ENCODE measurements around the gene CEP57L1.
"Not testable (repeated sequence)": the region's sequence is repeated elsewhere in the genome, so short reads cannot be mapped to it uniquely, and the experiment has no call there.

The CEP57L1 gene

GRCh38 chr6:109104512-109104911 lies 9.2 kb downstream of the CEP57L1 start:
- DNase-seq (ENCODE audit: extremely low read depth in 1 of 2, low read depth in 1 of 2): no peak

DNA sequence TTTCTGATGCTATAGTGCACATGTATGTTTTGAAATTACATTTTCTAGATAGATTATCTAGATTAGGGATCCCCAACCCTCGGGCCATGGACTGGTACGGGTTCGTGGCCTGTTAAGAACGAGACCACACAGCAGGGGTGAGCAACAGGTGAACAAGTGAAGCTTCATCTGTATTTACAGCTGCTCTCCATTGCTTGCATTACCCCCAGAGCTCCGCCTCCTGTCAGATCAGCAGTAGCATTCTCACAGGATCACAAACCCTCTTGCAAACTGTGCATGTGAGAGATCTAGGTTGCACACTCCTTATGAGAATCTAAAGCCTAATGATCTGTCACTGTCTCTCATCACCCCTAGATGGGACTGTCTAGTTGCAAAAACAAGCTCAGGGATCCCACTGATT lies 10.4 kb downstream of the CEP57L1 start:
- DNase-seq (ENCODE audit: extremely low read depth in 1 of 2, low read depth in 1 of 2): no peak

GRCh38 chr6:109109663-109110062 lies 14.4 kb downstream of the CEP57L1 start:
- DNase-seq (ENCODE audit: extremely low read depth in 1 of 2, low read depth in 1 of 2): not testable (repeated sequence)

GRCh38 chr6:109112663-109113062 lies 17.4 kb downstream of the CEP57L1 start:
- DNase-seq (ENCODE audit: extremely low read depth in 1 of 2, low read depth in 1 of 2): not testable (repeated sequence)

GRCh38 chr6:109117346-109118035 lies 22.2 kb downstream of the CEP57L1 start:
- no peak for DNase-seq (ENCODE audit: extremely low read depth in 1 of 2, low read depth in 1 of 2)

DNA sequence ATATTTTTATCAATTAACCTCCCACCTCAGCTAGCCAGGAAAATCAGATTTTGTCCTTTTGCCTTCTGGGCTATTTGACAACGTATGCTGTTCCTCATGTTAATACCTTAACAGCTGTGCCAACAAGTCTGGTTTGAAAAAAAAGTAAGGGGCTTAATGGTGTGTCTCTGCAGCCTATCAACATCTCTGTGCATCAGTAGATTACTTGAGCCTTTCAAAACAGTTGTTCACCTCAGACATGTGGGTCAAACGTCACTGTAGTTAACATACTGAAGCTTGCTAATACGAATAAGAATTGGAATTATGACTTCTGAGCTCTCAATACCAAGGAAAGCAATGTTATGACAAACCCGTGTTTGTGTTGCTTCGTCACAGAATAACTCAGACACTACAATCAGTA lies 23.0 kb downstream of the CEP57L1 start:
- no peak for DNase-seq (ENCODE audit: extremely low read depth in 1 of 2, low read depth in 1 of 2)

DNA sequence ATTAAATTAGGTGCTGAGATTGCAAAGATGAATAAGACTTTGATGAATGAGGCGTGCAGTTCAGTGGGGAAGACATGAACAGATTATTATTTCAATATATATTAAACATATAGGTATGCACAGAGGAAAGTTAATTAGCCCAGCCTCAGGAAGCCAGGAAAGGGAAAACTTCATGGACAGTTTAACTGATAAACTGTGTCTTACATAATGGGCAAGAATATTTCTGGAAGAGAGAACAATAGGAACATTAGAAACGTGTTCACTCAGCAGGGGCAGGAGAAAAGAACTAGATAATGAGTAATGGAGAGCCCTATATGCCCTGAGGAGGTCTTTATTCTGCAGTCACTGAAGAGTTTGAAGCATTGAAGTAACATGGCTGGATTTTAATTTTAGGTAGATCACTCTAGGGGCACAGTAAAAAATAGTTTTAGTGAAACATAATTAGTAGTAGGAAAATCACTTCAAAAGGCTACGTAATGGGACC lies 23.6 kb downstream of the CEP57L1 start:
- DNase-seq (ENCODE audit: extremely low read depth in 1 of 2, low read depth in 1 of 2): no peak

- DNase-seq (ENCODE audit: extremely low read depth in 1 of 2, low read depth in 1 of 2): no peak
Observed at GRCh38 chr6:109121411-109121810, 26.1 kb downstream of the CEP57L1 start.

DNA sequence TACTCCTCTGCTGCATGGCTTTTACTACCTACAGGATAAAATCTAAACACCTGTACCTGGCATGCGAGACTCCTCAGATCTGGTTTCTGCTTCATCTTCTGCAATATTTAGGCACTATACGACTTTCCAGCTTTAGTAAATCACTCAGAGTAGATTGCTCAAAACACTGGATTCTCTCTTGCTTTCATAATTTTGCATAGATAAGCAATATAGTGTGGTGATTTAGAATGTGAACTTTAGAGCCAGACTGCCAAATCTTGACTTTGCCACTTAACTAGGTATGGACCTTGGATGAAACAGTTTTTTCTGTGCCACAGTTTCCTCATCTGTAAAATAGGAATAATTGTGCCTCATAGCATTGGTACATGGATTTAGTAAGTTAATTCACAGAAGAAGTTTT lies 28.9 kb downstream of the CEP57L1 start:
- no peak for DNase-seq (ENCODE audit: extremely low read depth in 1 of 2, low read depth in 1 of 2)

DNA sequence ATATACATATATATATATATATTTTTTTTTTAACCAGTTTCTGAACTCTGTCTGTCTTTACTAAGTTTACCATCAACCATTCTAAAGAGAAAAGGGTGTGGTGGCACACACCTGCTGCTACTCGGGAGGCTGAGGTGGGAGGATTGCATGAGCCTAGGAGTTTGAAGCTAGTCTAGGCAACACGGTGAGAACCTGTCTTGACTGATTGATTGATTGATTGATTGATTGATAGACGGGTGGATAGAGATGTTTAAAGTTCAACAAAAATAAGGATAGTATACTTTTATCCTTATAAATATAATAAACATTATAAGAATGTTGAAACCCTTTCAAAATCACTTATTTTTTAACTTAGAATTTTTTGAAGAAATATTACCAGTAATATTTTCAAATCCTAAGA lies 30.2 kb downstream of the CEP57L1 start:
- DNase-seq (ENCODE audit: extremely low read depth in 1 of 2, low read depth in 1 of 2): no peak

GRCh38 chr6:109130065-109130464 lies 34.8 kb downstream of the CEP57L1 start:
- no peak for DNase-seq (ENCODE audit: extremely low read depth in 1 of 2, low read depth in 1 of 2)

DNA sequence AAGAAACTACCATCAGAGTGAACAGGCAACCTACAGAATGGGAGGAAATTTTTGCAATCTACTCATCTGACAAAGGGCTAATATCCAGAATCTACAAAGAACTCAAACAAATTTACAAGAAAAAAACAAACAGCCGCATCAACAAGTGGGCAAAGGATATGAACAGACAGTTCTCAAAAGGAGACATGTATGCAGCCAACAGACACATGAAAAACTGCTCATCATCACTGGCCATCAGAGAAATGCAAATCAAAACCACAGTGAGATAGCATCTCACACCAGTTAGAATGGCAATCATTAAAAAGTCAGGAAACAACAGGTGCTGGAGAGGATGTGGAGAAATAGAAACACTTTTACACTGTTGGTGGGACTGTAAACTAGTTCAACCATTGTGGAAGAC lies 40.3 kb downstream of the CEP57L1 start:
- DNase-seq (ENCODE audit: extremely low read depth in 1 of 2, low read depth in 1 of 2): not testable (repeated sequence)

- not testable (repeated sequence) for DNase-seq (ENCODE audit: extremely low read depth in 1 of 2, low read depth in 1 of 2)
Observed at GRCh38 chr6:109136039-109136438, 40.7 kb downstream of the CEP57L1 start.

DNA sequence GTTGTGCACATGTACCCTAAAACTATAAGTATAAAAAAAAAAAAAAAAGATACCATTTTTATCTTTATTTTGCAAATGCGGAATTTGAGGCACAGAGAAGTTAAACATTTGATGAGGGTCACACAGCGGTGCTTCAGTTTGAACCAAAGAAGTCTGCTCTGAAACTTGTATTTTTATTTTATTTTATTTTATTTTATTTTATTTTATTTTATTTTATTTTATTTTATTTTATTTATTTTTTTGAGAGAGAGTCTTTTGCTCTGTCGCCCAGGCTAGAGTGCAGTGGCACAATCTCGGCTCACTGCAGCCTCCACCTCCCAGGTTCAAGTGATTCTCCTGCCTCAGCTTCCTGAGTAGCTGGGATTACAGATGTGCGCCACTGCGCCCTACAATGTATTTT lies 41.2 kb downstream of the CEP57L1 start:
- DNase-seq (ENCODE audit: extremely low read depth in 1 of 2, low read depth in 1 of 2): not testable (repeated sequence)

DNA sequence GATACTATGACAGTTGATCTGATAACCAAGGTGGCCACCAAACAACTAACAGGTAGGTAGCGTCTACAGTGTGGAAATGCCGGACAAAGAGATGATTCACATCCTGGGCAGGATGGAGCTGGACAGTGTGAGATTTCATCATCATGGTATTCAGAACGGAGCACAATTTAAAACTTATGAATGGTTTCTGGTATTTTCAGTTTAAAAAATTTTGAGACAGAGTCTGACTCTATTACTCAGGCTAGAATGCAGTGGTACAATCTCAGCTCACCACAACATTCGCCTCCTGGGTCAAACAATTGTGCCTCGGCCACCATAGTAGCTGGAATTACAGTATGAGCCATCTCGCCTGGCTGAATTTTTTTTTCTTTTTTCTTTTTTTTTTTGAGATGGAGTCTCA lies 43.8 kb downstream of the CEP57L1 start:
- no peak for DNase-seq (ENCODE audit: extremely low read depth in 1 of 2, low read depth in 1 of 2)

GRCh38 chr6:109142067-109142466 lies 46.8 kb downstream of the CEP57L1 start:
- not testable (repeated sequence) for DNase-seq (ENCODE audit: extremely low read depth in 1 of 2, low read depth in 1 of 2)

GRCh38 chr6:109143191-109143590 lies 47.9 kb downstream of the CEP57L1 start:
- no peak for DNase-seq (ENCODE audit: extremely low read depth in 1 of 2, low read depth in 1 of 2)

GRCh38 chr6:109148251-109148650 lies 52.9 kb downstream of the CEP57L1 start:
- DNase-seq (ENCODE audit: extremely low read depth in 1 of 2, low read depth in 1 of 2): not testable (repeated sequence)

DNA sequence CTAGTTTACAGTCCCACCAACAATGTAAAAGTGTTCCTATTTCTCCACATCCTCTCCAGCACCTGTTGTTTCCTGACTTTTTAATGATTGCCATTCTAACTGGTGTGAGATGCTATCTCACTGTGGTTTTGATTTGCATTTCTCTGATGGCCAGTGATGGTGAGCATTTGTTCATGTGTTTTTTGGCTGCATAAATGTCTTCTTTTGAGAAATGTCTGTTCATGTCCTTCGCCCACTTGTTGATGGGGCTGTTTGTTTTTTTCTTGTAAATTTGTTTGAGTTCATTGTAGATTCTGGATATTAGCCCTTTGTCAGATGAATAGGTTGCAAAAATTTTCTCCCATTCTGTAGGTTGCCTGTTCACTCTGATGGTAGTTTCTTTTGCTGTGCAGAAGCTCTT lies 53.4 kb downstream of the CEP57L1 start:
- DNase-seq (ENCODE audit: extremely low read depth in 1 of 2, low read depth in 1 of 2): not testable (repeated sequence)

- no peak for DNase-seq (ENCODE audit: extremely low read depth in 1 of 2, low read depth in 1 of 2)
Observed at GRCh38 chr6:109153752-109154151, 58.4 kb downstream of the CEP57L1 start.

DNA sequence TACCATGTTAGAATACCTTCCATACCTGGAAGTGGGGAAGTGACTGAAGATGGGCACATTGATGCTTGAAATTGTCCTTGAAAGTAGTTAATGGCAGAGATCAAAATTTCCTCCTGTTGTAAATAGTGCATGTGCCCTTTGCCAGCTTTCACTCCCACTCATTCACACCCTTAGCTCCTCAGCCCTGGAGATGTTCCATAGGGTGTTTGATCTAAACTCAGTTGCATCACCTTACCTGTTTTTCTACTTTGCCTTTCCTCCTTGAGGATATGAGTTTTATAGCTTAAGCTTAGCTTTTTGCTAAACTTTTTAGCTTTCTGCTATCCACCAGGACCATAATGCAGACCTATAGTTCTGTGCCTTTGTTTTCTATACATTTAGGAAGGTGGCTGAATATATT lies 69.0 kb downstream of the CEP57L1 start:
- no peak for DNase-seq (ENCODE audit: extremely low read depth in 1 of 2, low read depth in 1 of 2)

- DNase-seq (ENCODE audit: extremely low read depth in 1 of 2, low read depth in 1 of 2): no peak
Observed at GRCh38 chr6:109165392-109165974, 70.2 kb downstream of the CEP57L1 start.

- DNase-seq (ENCODE audit: extremely low read depth in 1 of 2, low read depth in 1 of 2): no peak
Observed at GRCh38 chr6:109166673-109167072, 71.4 kb downstream of the CEP57L1 start.
